ENCODE data around the gene SH3GL1. TPM values are rescaled to one million over a fixed set of nuclear protein-coding genes. Genes with fewer than 3 reads are reported as not detected.

The SH3GL1 gene
- total RNA-seq, 1 experiment from 2014 or later, result 76.0 TPM

- Histone ChIP-seq H3K9me3 (no peaks in the 10 kb centered on the region), H3K36me3 (no peaks in the 10 kb centered on the region), H3K4me3 (no peak overlapping the region), H3K27me3 (no peaks in the 10 kb centered on the region; the same call in 1 of the 2 replicates)
- DNase-seq, result no peak
These were observed 72.5 kb downstream of the SH3GL1 start for GRCh38 chr19:4327877-4328242.

GRCh38 chr19:4327252-4327876, 73.0 kb downstream of the SH3GL1 start:
- no peaks in the 10 kb centered on the region for H3K9me3 ChIP-seq
- peak; percentile 24 for DNase-seq
- no peaks in the 10 kb centered on the region for H3K36me3 ChIP-seq
- no peaks in the 10 kb centered on the region; the same call in 1 of the 2 replicates for H3K27me3 ChIP-seq
- no peak overlapping the region for H3K4me3 ChIP-seq

- no peak for DNase-seq
- Histone ChIP-seq H3K36me3 (no peaks in the 10 kb centered on the region), H3K27me3 (no peaks in the 10 kb centered on the region; the same call in 1 of the 2 replicates), H3K9me3 (no peaks in the 10 kb centered on the region), H3K4me3 (no peak overlapping the region)
These were observed 73.5 kb downstream of the SH3GL1 start for GRCh38 chr19:4326837-4327251.

- no peaks in the 10 kb centered on the region for H3K36me3 ChIP-seq
These were observed 74.0 kb downstream of the SH3GL1 start for GRCh38 chr19:4326215-4326836.

GRCh38 chr19:4324228-4324627, 76.1 kb downstream of the SH3GL1 start:
- Histone ChIP-seq H3K27me3 (no peaks in the 10 kb centered on the region; the same call in 1 of the 2 replicates), H3K36me3 (no peaks in the 10 kb centered on the region), H3K9me3 (no peaks in the 10 kb centered on the region), H3K4me3 (no peak overlapping the region)
- no peak for DNase-seq

More at GRCh38 chr19:4326215-4326836, 74.0 kb downstream of the SH3GL1 start:
- Histone ChIP-seq H3K9me3 (no peaks in the 10 kb centered on the region), H3K27me3 (no peaks in the 10 kb centered on the region; the same call in 1 of the 2 replicates), H3K4me3 (no peak overlapping the region)
- no peak for DNase-seq

- no peaks in the 10 kb centered on the region; the same call in 1 of the 2 replicates for H3K27me3 ChIP-seq
- no peak overlapping the region for H3K4me3 ChIP-seq
- H3K9me3 ChIP-seq, result no peaks in the 10 kb centered on the region
- H3K36me3 ChIP-seq, result no peaks in the 10 kb centered on the region
- no peak for DNase-seq
These were observed 76.7 kb downstream of the SH3GL1 start for GRCh38 chr19:4323692-4324091.

- no peak for DNase-seq
- H3K4me3 ChIP-seq, result no peak overlapping the region
- no peaks in the 10 kb centered on the region for H3K36me3 ChIP-seq
- H3K9me3 ChIP-seq, result no peaks in the 10 kb centered on the region
- no peaks in the 10 kb centered on the region; the same call in 1 of the 2 replicates for H3K27me3 ChIP-seq
These were observed 77.2 kb downstream of the SH3GL1 start for GRCh38 chr19:4322942-4323665.

- DNase-seq, result no peak
- no peaks in the 10 kb centered on the region for H3K27me3 ChIP-seq
- H3K4me3 ChIP-seq, result no peak overlapping the region
- no peaks in the 10 kb centered on the region for H3K36me3 ChIP-seq
- no peaks in the 10 kb centered on the region for H3K9me3 ChIP-seq
These were observed 79.9 kb downstream of the SH3GL1 start for GRCh38 chr19:4320419-4320818.

GRCh38 chr19:4319067-4319718, 81.2 kb downstream of the SH3GL1 start:
- H3K36me3 ChIP-seq, result no peaks in the 10 kb centered on the region
- DNase-seq, result no peak
- H3K9me3 ChIP-seq, result no peaks in the 10 kb centered on the region
- no peak overlapping the region for H3K4me3 ChIP-seq
- no peaks in the 10 kb centered on the region for H3K27me3 ChIP-seq

GRCh38 chr19:4318460-4318859, 81.9 kb downstream of the SH3GL1 start:
- H3K36me3 ChIP-seq, result no peaks in the 10 kb centered on the region
- no peak for DNase-seq
- H3K9me3 ChIP-seq, result no peaks in the 10 kb centered on the region
- H3K4me3 ChIP-seq, result no peak overlapping the region
- no peaks in the 10 kb centered on the region for H3K27me3 ChIP-seq

GRCh38 chr19:4316956-4317355, 83.4 kb downstream of the SH3GL1 start:
- Histone ChIP-seq H3K36me3 (no peaks in the 10 kb centered on the region), H3K9me3 (no peaks in the 10 kb centered on the region)
- no peak for DNase-seq

GRCh38 chr19:4313847-4314490, 86.4 kb downstream of the SH3GL1 start:
- Histone ChIP-seq H3K9me3 (no peaks in the 10 kb centered on the region), H3K4me3 (no peak overlapping the region), H3K27me3 (no peaks in the 10 kb centered on the region), H3K36me3 (no peaks in the 10 kb centered on the region)
- DNase-seq, result no peak

More at GRCh38 chr19:4316956-4317355, 83.4 kb downstream of the SH3GL1 start:
- Histone ChIP-seq H3K27me3 (no peaks in the 10 kb centered on the region), H3K4me3 (no peak overlapping the region)

Other genes with a start within 250 kb of the SH3GL1 start
- not detected in 2 replicates for gene CREB3L3, start 246.9 kb downstream of the SH3GL1 start, total RNA-seq (2014; rRNA removed; shearing (Covaris generic); ENCODE audit: low replicate concordance)
- gene SIRT6, start 218.0 kb downstream of the SH3GL1 start, total RNA-seq (2014; rRNA removed; shearing (Covaris generic); ENCODE audit: low replicate concordance), result 2.3 and 7.7 TPM in 2 replicates
- gene ANKRD24, start 217.9 kb downstream of the SH3GL1 start, total RNA-seq (2014; rRNA removed; shearing (Covaris generic); ENCODE audit: low replicate concordance), result 0.13 TPM in 1 of 2 replicates, not detected in the other
- not detected in 2 replicates for gene EBI3, start 171.0 kb downstream of the SH3GL1 start, total RNA-seq (2014; rRNA removed; shearing (Covaris generic); ENCODE audit: low replicate concordance)
- 13.6 and 26.1 TPM in 2 replicates for gene YJU2, start 153.5 kb downstream of the SH3GL1 start, total RNA-seq (2014; rRNA removed; shearing (Covaris generic); ENCODE audit: low replicate concordance)
- not detected in 2 replicates for gene SHD, start 121.3 kb downstream of the SH3GL1 start, total RNA-seq (2014; rRNA removed; shearing (Covaris generic); ENCODE audit: low replicate concordance)
- gene TMIGD2, start 98.2 kb downstream of the SH3GL1 start, total RNA-seq (2014; rRNA removed; shearing (Covaris generic); ENCODE audit: low replicate concordance), result not detected in 2 replicates
- gene FSD1, start 95.9 kb downstream of the SH3GL1 start, total RNA-seq (2014; rRNA removed; shearing (Covaris generic); ENCODE audit: low replicate concordance), result not detected in 2 replicates
- not detected in 2 replicates for gene STAP2, start 61.7 kb downstream of the SH3GL1 start, total RNA-seq (2014; rRNA removed; shearing (Covaris generic); ENCODE audit: low replicate concordance)
- gene MPND, start 57.0 kb downstream of the SH3GL1 start, total RNA-seq (2014; rRNA removed; shearing (Covaris generic); ENCODE audit: low replicate concordance), result 0.52 and 4.4 TPM in 2 replicates
- gene CHAF1A, start 2.1 kb upstream of the SH3GL1 start, total RNA-seq (2014; rRNA removed; shearing (Covaris generic); ENCODE audit: low replicate concordance), result 24.1 and 24.7 TPM in 2 replicates
- 58.0 and 107 TPM in 2 replicates for gene UBXN6, start 57.2 kb upstream of the SH3GL1 start, total RNA-seq (2014; rRNA removed; shearing (Covaris generic); ENCODE audit: low replicate concordance)
- 19.5 and 29.8 TPM in 2 replicates for gene HDGFL2, start 71.8 kb upstream of the SH3GL1 start, total RNA-seq (2014; rRNA removed; shearing (Covaris generic); ENCODE audit: low replicate concordance)
- gene PLIN4, start 117.9 kb upstream of the SH3GL1 start, total RNA-seq (2014; rRNA removed; shearing (Covaris generic); ENCODE audit: low replicate concordance), result not detected in 2 replicates
- not detected in 2 replicates for gene PLIN5, start 134.7 kb upstream of the SH3GL1 start, total RNA-seq (2014; rRNA removed; shearing (Covaris generic); ENCODE audit: low replicate concordance)
- not detected in 2 replicates for gene LRG1, start 139.5 kb upstream of the SH3GL1 start, total RNA-seq (2014; rRNA removed; shearing (Covaris generic); ENCODE audit: low replicate concordance)
- 4.5 and 5.7 TPM in 2 replicates for gene SEMA6B, start 159.1 kb upstream of the SH3GL1 start, total RNA-seq (2014; rRNA removed; shearing (Covaris generic); ENCODE audit: low replicate concordance)
- gene TNFAIP8L1, start 239.0 kb upstream of the SH3GL1 start, total RNA-seq (2014; rRNA removed; shearing (Covaris generic); ENCODE audit: low replicate concordance), result 1.2 and 1.5 TPM in 2 replicates